ENCODE measurements around the gene SH3RF3.

DNA sequence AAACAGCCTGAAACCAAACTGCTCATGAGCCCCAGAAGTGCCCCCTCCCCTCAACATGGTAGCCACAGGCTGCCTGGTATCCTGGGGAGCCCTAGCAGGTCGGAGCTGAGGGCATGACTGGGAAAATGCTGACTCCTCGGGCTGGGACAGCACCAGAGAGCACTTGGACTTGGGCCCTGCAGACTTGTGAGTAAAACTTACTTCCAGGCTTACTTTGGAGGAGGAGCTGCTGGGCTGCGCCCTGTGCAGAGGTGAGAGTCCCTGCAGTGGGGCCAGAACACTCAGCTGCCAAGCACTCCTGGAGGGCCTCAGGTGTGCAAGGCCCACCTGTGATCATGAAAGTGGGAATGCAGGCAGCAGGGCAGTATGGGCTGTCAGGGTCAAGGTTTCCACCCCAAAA lies 365.3 kb downstream of the SH3RF3 start:
- TF ChIP-seq, protein P1, sequence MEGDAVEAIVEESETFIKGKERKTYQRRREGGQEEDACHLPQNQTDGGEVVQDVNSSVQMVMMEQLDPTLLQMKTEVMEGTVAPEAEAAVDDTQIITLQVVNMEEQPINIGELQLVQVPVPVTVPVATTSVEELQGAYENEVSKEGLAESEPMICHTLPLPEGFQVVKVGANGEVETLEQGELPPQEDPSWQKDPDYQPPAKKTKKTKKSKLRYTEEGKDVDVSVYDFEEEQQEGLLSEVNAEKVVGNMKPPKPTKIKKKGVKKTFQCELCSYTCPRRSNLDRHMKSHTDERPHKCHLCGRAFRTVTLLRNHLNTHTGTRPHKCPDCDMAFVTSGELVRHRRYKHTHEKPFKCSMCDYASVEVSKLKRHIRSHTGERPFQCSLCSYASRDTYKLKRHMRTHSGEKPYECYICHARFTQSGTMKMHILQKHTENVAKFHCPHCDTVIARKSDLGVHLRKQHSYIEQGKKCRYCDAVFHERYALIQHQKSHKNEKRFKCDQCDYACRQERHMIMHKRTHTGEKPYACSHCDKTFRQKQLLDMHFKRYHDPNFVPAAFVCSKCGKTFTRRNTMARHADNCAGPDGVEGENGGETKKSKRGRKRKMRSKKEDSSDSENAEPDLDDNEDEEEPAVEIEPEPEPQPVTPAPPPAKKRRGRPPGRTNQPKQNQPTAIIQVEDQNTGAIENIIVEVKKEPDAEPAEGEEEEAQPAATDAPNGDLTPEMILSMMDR (IDR thresholded peaks at IDR 0.05): no peak
- TF ChIP-seq POLR2A (IDR thresholded peaks at IDR 0.05): no peak

Data from breast epithelium (tissue), 3 donors.